ENCODE data around the gene YTHDF2. TPM values are rescaled to one million over a fixed set of nuclear protein-coding genes. Genes with fewer than 3 reads are reported as not detected.

The YTHDF2 gene
- total and polyA plus RNA-seq, 8 donors = 17.3 to 40.6 (median 23.6) TPM

DNA sequence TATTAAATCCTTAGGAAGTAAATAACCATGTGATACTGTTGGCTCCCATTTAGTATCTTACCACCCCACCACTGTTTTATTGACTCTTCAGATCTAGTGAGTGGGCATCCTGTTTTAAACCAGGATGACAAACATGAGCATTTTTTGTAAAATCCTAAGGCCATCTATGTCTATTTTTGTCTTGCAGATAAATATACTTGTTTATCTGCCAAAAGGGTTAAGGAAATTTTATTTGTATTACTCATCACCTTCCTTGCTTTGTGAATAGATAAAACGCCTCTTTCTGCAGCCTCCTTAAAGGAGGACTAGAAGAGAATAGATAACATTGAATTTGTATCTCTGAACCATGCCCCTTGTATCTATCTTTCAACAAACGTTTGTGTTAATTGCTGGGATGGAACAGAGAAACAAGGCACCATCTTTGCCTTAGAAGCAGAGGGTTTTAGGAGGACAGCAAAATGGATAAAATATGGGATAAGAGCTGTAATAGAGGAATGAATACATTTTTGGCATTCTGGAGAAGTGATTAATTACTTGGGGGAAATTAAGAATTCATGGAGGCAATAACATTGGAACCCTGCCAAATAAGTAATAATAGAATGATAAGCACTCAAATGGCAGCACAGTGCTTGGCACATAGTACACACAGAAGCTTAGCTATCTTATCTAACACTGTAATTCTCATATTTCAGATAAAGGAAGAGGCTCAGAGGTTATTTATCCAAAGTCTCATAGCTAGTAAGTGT lies 14.7 kb downstream of the YTHDF2 start:
- ATAC-seq = no peak
- DNase-seq = no peak
- Histone ChIP-seq H3K9me3 (no peaks in the 10 kb centered on the region), H3K4me3 (no peak overlapping the region), H3K36me3 (no peaks in the 10 kb centered on the region), H3K4me1 (peaks cover 29 to 57% (median 41%) of the 10 kb centered on the region in 3 donors), H3K27ac (no peak overlapping the region), H3K27me3 (no peaks in the 10 kb centered on the region)
- 23 to 26% methylated on average over 2 of the region's 2 CpGs for WGBS, 2 donors
- intact Hi-C loops (cut with DNase I) = no loop called here
- no peak for FAIRE-seq
- TF ChIP-seq, protein P1, sequence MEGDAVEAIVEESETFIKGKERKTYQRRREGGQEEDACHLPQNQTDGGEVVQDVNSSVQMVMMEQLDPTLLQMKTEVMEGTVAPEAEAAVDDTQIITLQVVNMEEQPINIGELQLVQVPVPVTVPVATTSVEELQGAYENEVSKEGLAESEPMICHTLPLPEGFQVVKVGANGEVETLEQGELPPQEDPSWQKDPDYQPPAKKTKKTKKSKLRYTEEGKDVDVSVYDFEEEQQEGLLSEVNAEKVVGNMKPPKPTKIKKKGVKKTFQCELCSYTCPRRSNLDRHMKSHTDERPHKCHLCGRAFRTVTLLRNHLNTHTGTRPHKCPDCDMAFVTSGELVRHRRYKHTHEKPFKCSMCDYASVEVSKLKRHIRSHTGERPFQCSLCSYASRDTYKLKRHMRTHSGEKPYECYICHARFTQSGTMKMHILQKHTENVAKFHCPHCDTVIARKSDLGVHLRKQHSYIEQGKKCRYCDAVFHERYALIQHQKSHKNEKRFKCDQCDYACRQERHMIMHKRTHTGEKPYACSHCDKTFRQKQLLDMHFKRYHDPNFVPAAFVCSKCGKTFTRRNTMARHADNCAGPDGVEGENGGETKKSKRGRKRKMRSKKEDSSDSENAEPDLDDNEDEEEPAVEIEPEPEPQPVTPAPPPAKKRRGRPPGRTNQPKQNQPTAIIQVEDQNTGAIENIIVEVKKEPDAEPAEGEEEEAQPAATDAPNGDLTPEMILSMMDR (IDR thresholded peaks at IDR 0.05) = no peak

DNA sequence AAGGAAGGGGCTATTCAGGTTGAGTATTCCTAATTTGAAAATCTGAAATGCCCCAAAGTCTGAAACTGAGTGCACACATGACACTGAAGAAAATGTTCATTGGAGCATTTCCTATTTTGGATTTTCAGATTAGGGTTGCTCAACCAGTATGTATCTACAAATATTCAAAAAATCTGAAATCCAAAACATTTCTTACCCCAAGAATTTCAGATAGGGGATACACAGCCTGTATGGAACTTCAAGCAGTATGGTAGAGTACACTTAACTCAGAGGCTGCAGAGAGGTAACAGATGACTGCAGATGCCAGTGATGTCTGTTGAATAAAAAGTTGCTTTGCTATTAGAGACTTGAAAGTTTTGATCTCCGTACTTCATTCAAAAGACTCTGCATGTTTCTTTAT lies 19.0 kb downstream of the YTHDF2 start:
- no peaks in the 10 kb centered on the region for H3K27me3 ChIP-seq
- peaks cover 29 to 57% (median 36%) of the 10 kb centered on the region in 3 donors for H3K4me1 ChIP-seq
- DNase-seq (no peak), FAIRE-seq (no peak), ATAC-seq (peak in 2 of 4 donors; percentile 10)
- intact Hi-C loops (cut with DNase I) = no loop called here
- H3K27ac ChIP-seq = no peak overlapping the region
- no peak overlapping the region for H3K4me3 ChIP-seq
- 15 to 24% methylated on average over 1 of the region's 1 CpG for WGBS, 2 donors
- TF ChIP-seq, protein P1 (IDR thresholded peaks at IDR 0.05) = no peak
- H3K36me3 ChIP-seq = no peaks in the 10 kb centered on the region
- no peaks in the 10 kb centered on the region for H3K9me3 ChIP-seq

DNA sequence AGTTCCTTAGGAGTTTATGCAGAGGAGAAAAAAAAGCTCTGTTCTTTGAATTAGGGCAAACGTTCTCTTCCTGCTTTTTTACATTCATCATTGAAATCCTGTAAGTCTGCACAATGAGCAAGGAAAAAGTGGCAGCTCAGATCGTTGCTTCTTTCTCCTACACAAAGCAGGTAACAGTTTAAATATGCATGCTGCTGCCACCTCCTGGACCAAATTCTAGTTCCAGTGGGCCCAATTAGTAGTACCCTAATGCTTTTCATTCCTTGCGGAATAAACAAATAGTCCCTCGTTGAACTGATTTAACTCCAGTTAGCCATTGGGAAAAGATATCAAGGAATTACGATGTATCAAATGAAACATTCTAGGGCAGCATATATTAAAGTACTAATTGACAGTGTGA lies 20.1 kb downstream of the YTHDF2 start:
- TF ChIP-seq, protein P1 (IDR thresholded peaks at IDR 0.05) = no peak
- Histone ChIP-seq H3K4me1 (peaks cover 23 to 45% (median 25%) of the 10 kb centered on the region in 3 donors), H3K27me3 (no peaks in the 10 kb centered on the region), H3K4me3 (no peak overlapping the region), H3K27ac (no peak overlapping the region), H3K36me3 (no peaks in the 10 kb centered on the region), H3K9me3 (no peaks in the 10 kb centered on the region)
- FAIRE-seq (no peak), DNase-seq (no peak), ATAC-seq (peak in 2 of 4 donors; percentile 46 to 59)
- intact Hi-C loops (cut with DNase I) = no loop called here
- 28 to 36% methylated on average over 5 of the region's 5 CpGs for WGBS, 2 donors

- WGBS, 2 donors = 61 to 70% methylated on average over 4 of the region's 4 CpGs
- Histone ChIP-seq H3K9me3 (no peaks in the 10 kb centered on the region), H3K27ac (no peak overlapping the region), H3K4me1 (peaks cover 19 to 37% (median 23%) of the 10 kb centered on the region in 3 donors), H3K27me3 (no peaks in the 10 kb centered on the region), H3K4me3 (no peak overlapping the region), H3K36me3 (no peaks in the 10 kb centered on the region)
- TF ChIP-seq, protein P1 (IDR thresholded peaks at IDR 0.05) = no peak
- ATAC-seq (no peak), DNase-seq (no peak), FAIRE-seq (no peak)
- intact Hi-C loops (cut with DNase I) = no loop called here
Measured at GRCh38 chr1:28758420-28758819, 21.7 kb downstream of the YTHDF2 start.

GRCh38 chr1:28759257-28759656 lies 22.5 kb downstream of the YTHDF2 start:
- FAIRE-seq (no peak), ATAC-seq (no peak), DNase-seq (no peak)
- Histone ChIP-seq H3K4me3 (no peak overlapping the region), H3K4me1 (peaks cover 19 to 33% (median 23%) of the 10 kb centered on the region in 3 donors), H3K9me3 (no peaks in the 10 kb centered on the region), H3K36me3 (no peaks in the 10 kb centered on the region), H3K27ac (no peak overlapping the region), H3K27me3 (no peaks in the 10 kb centered on the region)
- WGBS, 2 donors = 96 to 97% methylated on average over 3 of the region's 3 CpGs
- intact Hi-C loops (cut with DNase I) = no loop called here
- TF ChIP-seq, protein P1 (IDR thresholded peaks at IDR 0.05) = no peak
